HCT116 (cell line): ENCODE data around the gene TRIP10. TPM values are rescaled to one million over a fixed set of nuclear protein-coding genes. Genes with fewer than 3 reads are reported as not detected.

Experiments
- ATAC-seq: fragments of 200-7000 bp; cut with Tn5 transposase; 2 replicates; pipeline ENCODE4 v1.9.1; 2020; ENCODE audit warnings: mild to moderate bottlenecking, moderate library complexity
- BruUV-seq: library from RNA; stranded (reverse); fragments of 400-500 nt; replicated peaks from 2 replicates; lab custom pipeline; 2021; lab: Mats Ljungman, UMichigan
- CTCF ChIA-PET: fragments of 300-600 bp; sonication (Branson Sonifier 250); formaldehyde crosslinking; loops from one replicate; lab custom pipeline; 2021; ENCODE audit warnings: antibody characterized with exemption; lab: Charles Lee
- POLR2A ChIA-PET: fragments of 300-600, 350-600 bp; sonication (Branson Sonifier 250); formaldehyde crosslinking; loops from one replicate; lab custom pipeline; 2021; ENCODE audit warnings: antibody characterized with exemption; lab: Charles Lee
- RAD21 ChIA-PET, 2 experiments: fragments of 300-600 bp; sonication (Branson Sonifier 250); formaldehyde crosslinking; loops; one replicate each; lab custom pipeline; 2023; ENCODE audit warnings: low total read pairs in 2 of 2; ENCODE audit not compliant: uncharacterized antibody in 2 of 2, unreplicated experiment in 2 of 2, low non-redundant PET in 1 of 2; lab: Charles Lee
- DNase-seq: peaks from one replicate; pipeline ENCODE4 v3.0.0-alpha.2; 2010; ENCODE audit warnings: low read depth, low spot score
- H2AFZ ChIP-seq: fragments of 200-600 bp; shearing (Covaris generic), sonication (generic); 2 replicates; pipeline ENCODE4 v1.6.1; 2017; ENCODE audit warnings: low read depth, mixed run types, mixed read lengths, antibody characterized with exemption, low read length; ENCODE audit not compliant: poor library complexity, severe bottlenecking
- H3K27ac ChIP-seq: 2 replicates; pipeline ENCODE4 v1.5.1; 2012; ENCODE audit warnings: low read depth, low read length
- H3K27me3 ChIP-seq: fragments of 200-600 bp; sonication (generic); 2 replicates; pipeline ENCODE4 v1.6.1; 2016; ENCODE audit warnings: mixed run types, low read length, mixed read lengths; ENCODE audit not compliant: insufficient read depth
- H3K36me3 ChIP-seq, 2 experiments: fragments of 200-500 bp in 1 of 2; fragments of 200-600 bp in 1 of 2; sonication (Bioruptor generic) in 1 of 2; sonication (generic) in 1 of 2; 2 replicates each; pipeline versions ENCODE4 v1.5.1 to v1.6.1; 2014 to 2016; ENCODE audit warnings: low read length in 2 of 2, inconsistent platforms in 1 of 2, mixed read lengths in 1 of 2, mixed run types in 1 of 2; ENCODE audit not compliant: insufficient read depth in 2 of 2, control insufficient read depth in 1 of 2
- H3K4me1 ChIP-seq, 2 experiments: fragments of 200-600 bp in 1 of 2; sonication (generic) in 1 of 2; 2 replicates each; pipeline versions ENCODE4 v1.5.1 to v1.6.1; 2012 to 2017; ENCODE audit warnings: low read length in 2 of 2, inconsistent platforms in 1 of 2, mild to moderate bottlenecking in 1 of 2, mixed read lengths in 1 of 2, mixed run types in 1 of 2, moderate library complexity in 1 of 2; ENCODE audit not compliant: insufficient read depth in 2 of 2, control insufficient read depth in 1 of 2
- H3K4me2 ChIP-seq: fragments of 200-600 bp; sonication (generic); 2 replicates; pipeline ENCODE4 v1.6.1; 2017; ENCODE audit warnings: mixed run types, low read length, mixed read lengths
- H3K4me3 ChIP-seq, 2 experiments: fragments of 200-600 bp in 1 of 2; sonication (generic) in 1 of 2; replicated peaks in 1 of 2; 2 replicates each; pipeline ENCODE4 v1.5.1; 2011 to 2016; ENCODE audit warnings: low read length in 2 of 2, control low read depth in 1 of 2, low read depth in 1 of 2, mild to moderate bottlenecking in 1 of 2, mixed read lengths in 1 of 2, mixed run types in 1 of 2
- H3K79me2 ChIP-seq: fragments of 200-600 bp; sonication (generic); 2 replicates; pipeline ENCODE4 v1.6.1; 2017; ENCODE audit warnings: mild to moderate bottlenecking, mixed run types, low read length, moderate library complexity, mixed read lengths; ENCODE audit not compliant: insufficient read depth
- H3K9ac ChIP-seq: fragments of 200-600 bp; sonication (generic); 2 replicates; pipeline ENCODE4 v1.6.1; 2016; ENCODE audit warnings: low read length, mixed read lengths
- H3K9me2 ChIP-seq: fragments of 200-600 bp; sonication (generic), shearing (Covaris generic); 2 replicates; pipeline ENCODE4 v1.6.1; 2017; ENCODE audit warnings: mixed run types, mild to moderate bottlenecking, moderate library complexity; ENCODE audit not compliant: insufficient read depth
- H3K9me3 ChIP-seq, 2 experiments: fragments of 200-500 bp in 1 of 2; fragments of 200-600 bp in 1 of 2; sonication (Bioruptor generic) in 1 of 2; sonication (generic) in 1 of 2; 2 replicates each; pipeline ENCODE4 v1.6.1; 2014 to 2017; ENCODE audit warnings: low read length in 2 of 2, mixed read lengths in 2 of 2, inconsistent platforms in 1 of 2, low read depth in 1 of 2, mild to moderate bottlenecking in 1 of 2, mixed run types in 1 of 2, moderate library complexity in 1 of 2; ENCODE audit not compliant: control insufficient read depth in 1 of 2, insufficient read depth in 1 of 2
- H4K20me1 ChIP-seq: fragments of 200-600 bp; sonication (generic), shearing (Covaris generic); 2 replicates; pipeline ENCODE4 v1.6.1; 2017; ENCODE audit warnings: mixed run types, mild to moderate bottlenecking, moderate library complexity; ENCODE audit not compliant: insufficient read depth
- RAD21 ChIP-seq: IDR thresholded peaks from 2 replicates; pipeline ENCODE4 v1.6.1; 2012; ENCODE audit warnings: low read depth, mild to moderate bottlenecking
- intact Hi-C: fragments of 100-400 bp; cut with micrococcal nuclease; formaldehyde crosslinking; loops from 2 replicates; pipeline ENCODE4 v1.10.0; 2022
- total RNA-seq: library from RNA; stranded (reverse); gene quantifications from one replicate; pipeline ENCODE4 v1.2.1, GENCODE V29; 2021; ENCODE audit not compliant: unreplicated experiment
- TF ChIP-seq, protein P1 (sequence below): IDR thresholded peaks from 2 replicates; pipeline ENCODE4 v1.6.1; 2012; ENCODE audit warnings: low read depth

TRIP10 gene
- total RNA-seq, 1 experiment from 2014 or later = 111 TPM

GRCh38 chr19:6699935-6700334 is 39.5 kb upstream of the TRIP10 start:
- Histone ChIP-seq H3K9me2 (no peaks in the 10 kb centered on the region), H3K9ac (no peak overlapping the region), H3K9me3 (no peaks in the 10 kb centered on the region), H3K79me2 (no peaks in the 10 kb centered on the region), H3K27me3 (no peaks in the 10 kb centered on the region), H3K4me3 (no peak overlapping the region), H2AFZ (no peak overlapping the region), H3K4me1 (no peaks in the 10 kb centered on the region), H3K27ac (no peak overlapping the region), H3K36me3 (no peaks in the 10 kb centered on the region), H4K20me1 (no peaks in the 10 kb centered on the region), H3K4me2 (no peak overlapping the region)
- intact Hi-C loops = no loop called here
- no TSS peak for BruUV-seq
- ChIA-PET CTCF (no interaction called here), POLR2A (no interaction called here), RAD21 (no interaction called here)
- no peak for ATAC-seq
- no peak for TF ChIP-seq RAD21
- DNase-seq = no peak

- Histone ChIP-seq H3K9me3 (no peaks in the 10 kb centered on the region), H3K4me1 (no peaks in the 10 kb centered on the region), H2AFZ (no peak overlapping the region), H3K4me3 (no peak overlapping the region), H3K27me3 (no peaks in the 10 kb centered on the region), H3K9ac (no peak overlapping the region), H3K79me2 (no peaks in the 10 kb centered on the region), H4K20me1 (no peaks in the 10 kb centered on the region), H3K9me2 (no peaks in the 10 kb centered on the region), H3K4me2 (no peak overlapping the region), H3K36me3 (no peaks in the 10 kb centered on the region), H3K27ac (no peak overlapping the region)
- TF ChIP-seq, protein P1, sequence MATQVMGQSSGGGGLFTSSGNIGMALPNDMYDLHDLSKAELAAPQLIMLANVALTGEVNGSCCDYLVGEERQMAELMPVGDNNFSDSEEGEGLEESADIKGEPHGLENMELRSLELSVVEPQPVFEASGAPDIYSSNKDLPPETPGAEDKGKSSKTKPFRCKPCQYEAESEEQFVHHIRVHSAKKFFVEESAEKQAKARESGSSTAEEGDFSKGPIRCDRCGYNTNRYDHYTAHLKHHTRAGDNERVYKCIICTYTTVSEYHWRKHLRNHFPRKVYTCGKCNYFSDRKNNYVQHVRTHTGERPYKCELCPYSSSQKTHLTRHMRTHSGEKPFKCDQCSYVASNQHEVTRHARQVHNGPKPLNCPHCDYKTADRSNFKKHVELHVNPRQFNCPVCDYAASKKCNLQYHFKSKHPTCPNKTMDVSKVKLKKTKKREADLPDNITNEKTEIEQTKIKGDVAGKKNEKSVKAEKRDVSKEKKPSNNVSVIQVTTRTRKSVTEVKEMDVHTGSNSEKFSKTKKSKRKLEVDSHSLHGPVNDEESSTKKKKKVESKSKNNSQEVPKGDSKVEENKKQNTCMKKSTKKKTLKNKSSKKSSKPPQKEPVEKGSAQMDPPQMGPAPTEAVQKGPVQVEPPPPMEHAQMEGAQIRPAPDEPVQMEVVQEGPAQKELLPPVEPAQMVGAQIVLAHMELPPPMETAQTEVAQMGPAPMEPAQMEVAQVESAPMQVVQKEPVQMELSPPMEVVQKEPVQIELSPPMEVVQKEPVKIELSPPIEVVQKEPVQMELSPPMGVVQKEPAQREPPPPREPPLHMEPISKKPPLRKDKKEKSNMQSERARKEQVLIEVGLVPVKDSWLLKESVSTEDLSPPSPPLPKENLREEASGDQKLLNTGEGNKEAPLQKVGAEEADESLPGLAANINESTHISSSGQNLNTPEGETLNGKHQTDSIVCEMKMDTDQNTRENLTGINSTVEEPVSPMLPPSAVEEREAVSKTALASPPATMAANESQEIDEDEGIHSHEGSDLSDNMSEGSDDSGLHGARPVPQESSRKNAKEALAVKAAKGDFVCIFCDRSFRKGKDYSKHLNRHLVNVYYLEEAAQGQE = no peak
- CTCF ChIA-PET = no interaction called here
- DNase-seq = no peak
- POLR2A ChIA-PET = no interaction called here
- ATAC-seq = no peak
- RAD21 ChIA-PET = no interaction called here
- BruUV-seq = no TSS peak
- intact Hi-C loops = no loop called here
These were observed 38.7 kb upstream of the TRIP10 start for GRCh38 chr19:6700586-6701316.
